ENCODE measurements around the gene TSPAN9. TPM values are rescaled to one million over a fixed set of nuclear protein-coding genes. Genes with fewer than 3 reads are reported as not detected.

TSPAN9 gene
- polyA plus RNA-seq, 1 donor from 2014 or later: not detected

DNA sequence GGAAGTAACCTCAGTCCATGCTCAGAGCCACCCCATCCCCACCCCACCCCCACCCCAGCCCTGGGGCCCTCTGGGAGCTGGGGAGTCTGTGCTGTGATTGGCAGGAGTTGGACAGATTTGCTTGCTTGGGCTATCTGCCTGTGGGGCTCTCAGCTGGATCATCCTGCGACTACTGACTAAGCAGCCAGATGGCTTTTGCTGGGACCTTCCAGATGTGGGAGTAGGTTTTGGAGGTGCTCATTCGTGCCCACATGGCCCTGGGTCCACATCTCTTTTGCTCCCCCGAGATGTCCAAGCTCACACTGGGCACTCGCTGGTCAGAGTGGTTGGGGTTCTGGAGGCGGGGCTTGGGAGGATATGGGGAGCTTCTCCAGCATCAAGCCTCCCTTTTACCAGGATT, 138.9 kb downstream of the TSPAN9 start:
- Mint-ChIP-seq H3K27ac (no peak overlapping the region), H3K4me1 (peaks cover 0 to 27% (median 4%) of the 10 kb centered on the region in 3 donors), H3K9me3 (no peaks in the 10 kb centered on the region), H3K36me3 (peaks cover 2% of the 10 kb centered on the region), H3K4me3 (peak overlapping the region in 1 of 4 donors; percentile 37), H3K27me3 (peaks cover 7% of the 10 kb centered on the region)

DNA sequence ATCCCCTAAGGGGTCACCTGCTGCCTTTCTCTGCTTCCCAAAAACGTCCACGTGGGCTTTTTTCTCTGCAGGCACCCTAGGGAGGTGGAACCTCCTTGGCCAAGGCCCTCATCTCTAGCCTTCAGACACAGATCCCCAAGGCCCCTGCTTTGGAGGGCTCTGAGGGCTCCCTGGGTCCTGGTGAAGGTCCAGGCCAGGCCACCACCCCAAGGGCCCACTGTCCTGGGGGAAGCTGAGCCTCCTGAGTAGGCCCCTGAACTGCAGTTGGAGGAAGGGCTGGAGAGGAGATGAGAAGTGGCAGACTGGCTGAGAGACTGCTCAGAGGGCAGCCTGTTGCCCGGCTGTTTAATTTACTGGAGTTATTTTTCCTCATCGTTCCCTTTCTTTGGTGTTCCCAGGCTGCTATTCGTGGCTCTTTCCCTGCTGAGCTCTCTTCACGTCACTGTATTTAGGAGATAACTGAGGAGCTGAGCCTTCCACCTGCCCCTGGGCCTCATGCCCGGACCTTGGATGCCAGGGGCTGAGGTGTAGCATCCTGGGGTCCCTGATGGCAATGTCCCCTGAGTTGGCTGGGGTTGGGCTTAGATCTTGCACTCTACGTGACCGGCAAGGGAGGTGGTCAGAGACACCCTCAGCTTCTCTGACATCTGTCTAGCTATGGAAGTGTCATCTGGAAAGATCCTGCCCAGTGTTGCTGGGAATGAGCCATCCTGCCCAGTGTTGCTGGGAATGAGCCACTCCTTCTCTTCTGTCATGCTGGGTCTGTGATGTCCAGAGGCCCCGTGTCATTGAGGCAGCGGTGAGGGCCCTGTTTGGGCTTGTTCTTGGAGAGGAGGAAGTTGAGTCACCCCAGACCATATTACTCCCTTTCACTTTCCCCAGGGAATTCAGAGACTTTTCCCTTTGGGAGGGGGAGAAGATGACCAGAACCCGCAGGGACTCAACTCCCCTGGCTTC, 139.8 kb downstream of the TSPAN9 start:
- Mint-ChIP-seq H3K27ac (no peak overlapping the region), H3K4me3 (peak overlapping the region in 1 of 4 donors; percentile 71), H3K4me1 (peaks cover 0 to 27% (median 4%) of the 10 kb centered on the region in 3 donors)

GRCh38 chr12:3217683-3218079, 140.5 kb downstream of the TSPAN9 start:
- Mint-ChIP-seq H3K36me3 (peaks cover 2% of the 10 kb centered on the region), H3K4me3 (peak overlapping the region in 2 of 4 donors; percentile 81 to 83), H3K27ac (no peak overlapping the region), H3K9me3 (no peaks in the 10 kb centered on the region), H3K4me1 (peaks cover 0 to 27% (median 4%) of the 10 kb centered on the region in 3 donors), H3K27me3 (peaks cover 7% of the 10 kb centered on the region)

More for the DNA sequence above, 139.8 kb downstream of the TSPAN9 start:
- Mint-ChIP-seq H3K36me3 (peaks cover 2% of the 10 kb centered on the region), H3K9me3 (no peaks in the 10 kb centered on the region), H3K27me3 (peaks cover 7% of the 10 kb centered on the region)

GRCh38 chr12:3218228-3219171, 141.3 kb downstream of the TSPAN9 start:
- Mint-ChIP-seq H3K4me1 (peaks cover 0 to 27% (median 4%) of the 10 kb centered on the region in 3 donors), H3K27me3 (peaks cover 8% of the 10 kb centered on the region), H3K36me3 (peaks cover 2% of the 10 kb centered on the region), H3K9me3 (no peaks in the 10 kb centered on the region), H3K27ac (peak overlapping the region in 1 of 3 donors; percentile 19), H3K4me3 (peak overlapping the region in 1 of 4 donors; percentile 81)

GRCh38 chr12:3219233-3219632, 142.1 kb downstream of the TSPAN9 start:
- Mint-ChIP-seq H3K4me1 (peaks cover 0 to 27% (median 4%) of the 10 kb centered on the region in 3 donors), H3K27ac (peak overlapping the region in 1 of 3 donors; percentile 19), H3K9me3 (no peaks in the 10 kb centered on the region), H3K4me3 (no peak overlapping the region), H3K36me3 (peaks cover under 1% of the 10 kb centered on the region), H3K27me3 (peaks cover 5% of the 10 kb centered on the region)

DNA sequence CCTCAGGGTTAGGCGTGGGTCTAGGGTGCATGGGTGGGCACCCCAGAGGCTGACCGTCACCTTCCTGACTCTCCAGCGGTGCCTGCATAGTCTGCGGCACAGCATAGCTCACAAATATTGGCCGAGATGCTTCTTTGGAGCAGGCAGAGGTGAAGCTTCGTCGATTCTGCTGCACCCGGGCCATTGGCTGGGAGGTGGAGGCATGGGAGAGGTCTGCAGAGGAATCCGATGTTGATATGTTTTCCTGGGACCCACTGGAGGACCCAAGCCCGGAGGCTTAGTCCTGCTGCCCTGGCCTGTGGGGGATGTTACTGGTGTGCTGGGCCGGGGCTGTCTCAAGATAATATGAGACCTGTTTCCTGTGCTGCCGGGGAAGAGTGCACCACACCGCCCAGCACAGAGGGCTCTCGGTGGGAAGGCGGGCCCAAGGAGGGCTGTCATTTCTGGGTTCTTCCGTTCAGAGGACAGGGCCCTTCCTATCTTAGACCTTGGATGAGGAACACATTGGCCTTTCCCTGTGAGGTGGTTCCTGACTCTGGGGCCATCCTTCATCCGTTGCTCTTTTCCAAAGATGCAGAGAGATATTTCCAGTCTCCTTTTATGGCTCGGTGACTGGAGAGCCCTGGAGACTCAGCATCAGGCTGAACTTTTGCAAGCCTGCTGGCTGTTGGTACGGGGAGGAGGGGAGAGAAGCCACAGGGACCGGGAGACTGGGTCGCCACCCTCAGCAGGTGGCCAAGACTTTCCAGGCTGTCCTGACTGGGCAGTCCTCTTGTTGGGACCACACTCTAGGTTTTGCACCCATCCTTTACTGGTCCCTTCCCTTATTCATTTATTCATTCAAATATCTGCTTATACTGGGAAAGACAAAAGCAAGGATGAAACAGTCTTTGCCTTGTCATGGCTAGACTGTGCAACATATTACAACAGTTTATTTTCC, 143.5 kb downstream of the TSPAN9 start:
- Mint-ChIP-seq H3K36me3 (no peaks in the 10 kb centered on the region), H3K27ac (no peak overlapping the region), H3K4me3 (no peak overlapping the region), H3K27me3 (peaks cover 7% of the 10 kb centered on the region), H3K4me1 (peaks cover 0 to 18% (median 2%) of the 10 kb centered on the region in 3 donors), H3K9me3 (no peaks in the 10 kb centered on the region)

GRCh38 chr12:3222306-3222705, 145.1 kb downstream of the TSPAN9 start:
- Mint-ChIP-seq H3K4me3 (no peak overlapping the region), H3K27me3 (peaks cover 8% of the 10 kb centered on the region), H3K27ac (no peak overlapping the region), H3K4me1 (peaks cover 0 to 23% (median 5%) of the 10 kb centered on the region in 3 donors), H3K36me3 (no peaks in the 10 kb centered on the region), H3K9me3 (no peaks in the 10 kb centered on the region)

DNA sequence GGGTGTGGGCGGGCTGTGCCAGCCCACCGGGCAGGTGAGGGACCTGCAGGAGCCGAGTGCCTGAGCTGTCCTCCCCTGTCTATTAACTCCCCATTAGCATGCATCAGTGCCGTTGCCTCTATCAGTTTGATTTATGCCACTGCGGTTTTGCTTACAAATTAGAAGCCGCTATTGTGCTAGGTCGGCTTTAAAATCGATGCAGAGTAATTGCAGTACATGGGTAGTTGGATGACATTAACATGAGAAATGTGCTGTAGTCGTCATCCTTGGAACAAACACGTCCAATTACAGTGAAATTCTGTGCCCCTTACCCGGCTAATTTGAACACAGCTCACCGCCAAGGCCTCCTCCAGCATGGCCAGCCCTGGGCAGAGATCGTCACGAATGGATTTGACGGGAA, 145.8 kb downstream of the TSPAN9 start:
- no peaks in the 10 kb centered on the region for H3K9me3 Mint-ChIP-seq
- H3K4me1 Mint-ChIP-seq: peaks cover 0 to 26% (median 6%) of the 10 kb centered on the region in 3 donors
- no peaks in the 10 kb centered on the region for H3K36me3 Mint-ChIP-seq

GRCh38 chr12:3223601-3224529, 146.7 kb downstream of the TSPAN9 start:
- H3K27ac Mint-ChIP-seq: no peak overlapping the region
- H3K27me3 Mint-ChIP-seq: peaks cover 19% of the 10 kb centered on the region
- H3K4me3 Mint-ChIP-seq: no peak overlapping the region
- no peaks in the 10 kb centered on the region for H3K36me3 Mint-ChIP-seq
- peaks cover 0 to 5% (median 2%) of the 10 kb centered on the region in 3 donors for H3K9me3 Mint-ChIP-seq
- peaks cover 0 to 26% (median 4%) of the 10 kb centered on the region in 3 donors for H3K4me1 Mint-ChIP-seq

More for the DNA sequence above, 145.8 kb downstream of the TSPAN9 start:
- H3K27ac Mint-ChIP-seq: no peak overlapping the region
- H3K27me3 Mint-ChIP-seq: peaks cover 12% of the 10 kb centered on the region
- no peak overlapping the region for H3K4me3 Mint-ChIP-seq

DNA sequence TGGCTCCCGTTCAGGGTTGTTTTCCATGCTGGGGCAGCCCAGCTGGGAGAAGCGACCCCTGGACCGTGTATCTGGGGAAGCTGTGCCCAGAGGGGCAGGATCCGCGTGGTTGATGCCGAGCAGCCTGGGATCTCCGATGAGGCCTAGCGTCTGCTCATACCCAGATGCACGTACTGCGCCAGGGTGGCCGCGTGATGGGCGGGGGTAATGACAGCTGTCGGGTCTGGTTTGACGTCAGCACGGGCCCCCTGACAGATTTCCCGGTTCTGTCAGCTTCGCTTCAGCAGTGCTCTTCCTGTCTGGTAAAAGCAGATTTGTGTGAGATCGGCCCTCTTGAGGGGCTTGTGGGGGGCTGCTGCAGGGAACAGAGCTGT, 147.3 kb downstream of the TSPAN9 start:
- Mint-ChIP-seq H3K27ac (no peak overlapping the region), H3K4me1 (peaks cover 0 to 29% (median 4%) of the 10 kb centered on the region in 3 donors), H3K36me3 (no peaks in the 10 kb centered on the region), H3K27me3 (peaks cover 19% of the 10 kb centered on the region), H3K4me3 (no peak overlapping the region), H3K9me3 (peaks cover 0 to 6% (median 2%) of the 10 kb centered on the region in 3 donors)

DNA sequence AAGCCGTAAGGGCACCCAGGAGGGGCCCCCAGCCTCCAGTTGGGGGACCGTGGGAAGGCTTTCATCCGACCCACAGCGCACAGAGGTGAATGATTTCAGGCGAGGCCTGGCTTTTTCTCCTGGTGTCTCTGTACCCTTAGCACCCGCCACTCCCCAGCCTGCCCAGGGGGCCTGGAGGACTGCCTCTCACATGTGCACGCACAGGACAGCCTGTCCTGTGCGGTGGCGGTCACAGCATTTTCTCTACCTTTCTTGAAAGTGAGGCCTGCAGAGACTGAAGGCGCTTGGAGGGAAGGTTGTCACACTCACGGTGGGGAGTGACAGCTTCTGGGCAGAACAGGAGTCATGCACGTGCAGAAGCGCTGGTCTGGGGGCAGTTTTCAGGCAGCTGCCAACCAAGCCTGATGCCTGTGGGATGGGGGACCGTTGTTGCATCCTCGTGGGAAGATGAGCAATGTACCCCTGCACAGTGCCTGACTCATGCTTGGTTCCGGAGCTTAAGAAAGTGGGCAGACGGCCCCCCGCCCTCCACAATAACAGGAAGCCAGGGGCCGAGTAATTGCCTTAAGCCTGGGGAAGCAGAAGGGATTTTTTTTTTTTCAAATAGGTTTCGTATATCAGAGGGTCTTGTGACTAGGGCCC, 148.1 kb downstream of the TSPAN9 start:
- Mint-ChIP-seq H3K4me3 (peak overlapping the region in 2 of 4 donors; percentile 39 to 85), H3K9me3 (peaks cover 0 to 6% (median 2%) of the 10 kb centered on the region in 3 donors), H3K27ac (no peak overlapping the region), H3K36me3 (no peaks in the 10 kb centered on the region), H3K4me1 (peaks cover 0 to 34% (median 8%) of the 10 kb centered on the region in 3 donors), H3K27me3 (peaks cover 19% of the 10 kb centered on the region)

GRCh38 chr12:3225796-3226180, 148.6 kb downstream of the TSPAN9 start:
- peaks cover 0 to 6% (median 2%) of the 10 kb centered on the region in 3 donors for H3K9me3 Mint-ChIP-seq
- H3K27ac Mint-ChIP-seq: peak overlapping the region in 1 of 3 donors; percentile 3
- H3K4me3 Mint-ChIP-seq: peak overlapping the region in 2 of 4 donors; percentile 39 to 85
- H3K36me3 Mint-ChIP-seq: no peaks in the 10 kb centered on the region
- H3K4me1 Mint-ChIP-seq: peaks cover 0 to 34% (median 8%) of the 10 kb centered on the region in 3 donors
- H3K27me3 Mint-ChIP-seq: peaks cover 19% of the 10 kb centered on the region

Measured in IgD-negative memory B cell (primary cell).